Spleen (tissue), 7 donors: ENCODE measurements around the gene HSPB2.

Source experiments
- POLR2A ChIP-seq, 3 donors: fragments of 450-650 bp; IDR thresholded peaks; one replicate each; pipeline ENCODE4 v1.5.1; 2017; ENCODE audit warnings: antibody characterized with exemption in 3 of 3, mild to moderate bottlenecking in 1 of 3
- POLR2AphosphoS5 ChIP-seq, 3 donors: sonication (generic); formaldehyde crosslinking; IDR thresholded peaks; one replicate each; pipeline ENCODE4 v1.5.1; 2017; ENCODE audit warnings: antibody characterized with exemption in 3 of 3
- TF ChIP-seq, protein P1 (sequence below), 11 experiments: fragments of 200-600 bp in 7 of 11; fragments of 450-650 bp in 4 of 11; sonication (generic) in 4 of 11; IDR thresholded peaks in 8 of 11; conservative IDR thresholded peaks in 3 of 11; 1 replicate in 7 of 11; 2 replicates in 4 of 11; pipeline versions ENCODE4 v1.4.0 to v1.8.0; 2016 to 2021; ENCODE audit warnings: antibody characterized with exemption in 11 of 11, inconsistent platforms in 4 of 11, mild to moderate bottlenecking in 1 of 11
- donor health status: DM: no; HTN: no; CAD: no; lungs with moderate emphysema.
- donor health status: DM: no; HTN: no; CAD: no.
- donor health status: DM: no; HTN: no; CAD: no.

DNA sequence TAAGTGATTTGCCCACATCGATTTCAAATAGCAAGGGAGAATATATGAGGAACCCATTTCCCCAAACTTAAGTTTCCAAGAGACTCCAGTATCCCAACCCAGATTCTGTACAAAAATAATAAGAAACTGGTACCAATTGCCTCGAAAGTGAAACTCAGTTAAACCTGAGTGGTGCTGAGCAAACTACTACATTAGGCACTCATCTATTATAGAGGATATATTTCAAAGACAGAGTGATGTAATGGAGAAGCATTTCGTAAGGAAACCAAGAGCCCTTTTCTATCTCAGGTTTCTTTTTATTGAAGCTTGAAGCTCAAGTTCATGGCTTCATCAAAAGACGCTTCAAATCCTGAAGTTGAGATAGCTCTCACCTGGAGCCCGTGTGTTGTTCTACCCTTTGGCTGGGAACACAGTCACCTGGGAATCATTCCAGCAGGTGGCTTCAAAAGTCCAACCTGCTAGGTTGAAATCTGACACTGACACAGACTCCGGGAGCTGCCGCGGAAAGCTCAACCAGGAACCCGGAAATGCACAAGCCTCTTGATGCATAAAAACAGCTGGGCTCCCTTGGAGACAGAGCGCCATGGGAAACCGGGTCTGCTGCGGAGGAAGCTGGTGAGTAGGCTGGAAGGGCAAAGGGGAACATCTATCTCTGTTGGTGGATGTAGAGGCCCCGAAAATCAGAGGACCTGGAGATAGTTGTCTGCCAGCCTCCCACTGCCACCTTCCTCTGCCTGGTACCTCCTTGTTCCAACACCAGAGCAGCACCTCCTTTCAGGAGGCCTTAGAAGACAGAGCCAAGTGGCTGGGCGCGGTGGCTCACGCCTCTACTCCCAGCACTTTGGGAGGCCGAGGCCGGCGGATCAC, 6.1 kb downstream of the HSPB2 start, which contains the start of gene C11orf52:
- TF ChIP-seq, protein P1, sequence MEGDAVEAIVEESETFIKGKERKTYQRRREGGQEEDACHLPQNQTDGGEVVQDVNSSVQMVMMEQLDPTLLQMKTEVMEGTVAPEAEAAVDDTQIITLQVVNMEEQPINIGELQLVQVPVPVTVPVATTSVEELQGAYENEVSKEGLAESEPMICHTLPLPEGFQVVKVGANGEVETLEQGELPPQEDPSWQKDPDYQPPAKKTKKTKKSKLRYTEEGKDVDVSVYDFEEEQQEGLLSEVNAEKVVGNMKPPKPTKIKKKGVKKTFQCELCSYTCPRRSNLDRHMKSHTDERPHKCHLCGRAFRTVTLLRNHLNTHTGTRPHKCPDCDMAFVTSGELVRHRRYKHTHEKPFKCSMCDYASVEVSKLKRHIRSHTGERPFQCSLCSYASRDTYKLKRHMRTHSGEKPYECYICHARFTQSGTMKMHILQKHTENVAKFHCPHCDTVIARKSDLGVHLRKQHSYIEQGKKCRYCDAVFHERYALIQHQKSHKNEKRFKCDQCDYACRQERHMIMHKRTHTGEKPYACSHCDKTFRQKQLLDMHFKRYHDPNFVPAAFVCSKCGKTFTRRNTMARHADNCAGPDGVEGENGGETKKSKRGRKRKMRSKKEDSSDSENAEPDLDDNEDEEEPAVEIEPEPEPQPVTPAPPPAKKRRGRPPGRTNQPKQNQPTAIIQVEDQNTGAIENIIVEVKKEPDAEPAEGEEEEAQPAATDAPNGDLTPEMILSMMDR (IDR thresholded peaks at IDR 0.05 in 8 of 11, conservative IDR thresholded peaks at IDR 0.05 in 3 of 11) = no peak
- TF ChIP-seq POLR2A (IDR thresholded peaks at IDR 0.05) = no peak
- TF ChIP-seq POLR2AphosphoS5 (IDR thresholded peaks at IDR 0.05) = no peak
